Tibial nerve (tissue), 4 donors: ENCODE measurements around the gene TNIK. TPM values are rescaled to one million over a fixed set of nuclear protein-coding genes. Genes with fewer than 3 reads are reported as not detected.

Experiments
- DNase-seq, 2 donors: peaks; one replicate each; pipeline ENCODE4 v3.0.0-alpha.2; 2019; ENCODE audit warnings: low spot score in 2 of 2
- H3K27ac ChIP-seq, 4 donors: fragments of 200-600 bp; sonication (generic) in 3 of 4; one replicate each; pipeline ENCODE4 v1.5.1; 2017 to 2019; ENCODE audit warnings: mild to moderate bottlenecking in 1 of 4
- H3K27me3 ChIP-seq, 2 donors: fragments of 200-600 bp; sonication (generic) in 1 of 2; one replicate each; pipeline versions ENCODE4 v1.5.1 to v1.6.0; 2017 to 2019
- H3K36me3 ChIP-seq, 3 donors: fragments of 200-600 bp; sonication (generic); one replicate each; pipeline ENCODE4 v1.5.1; 2018 to 2019
- H3K4me1 ChIP-seq, 4 donors: fragments of 200-600 bp; sonication (generic) in 3 of 4; one replicate each; pipeline ENCODE4 v1.5.1; 2017 to 2019
- H3K4me3 ChIP-seq, 4 donors: fragments of 200-600 bp; sonication (generic) in 3 of 4; one replicate each; pipeline ENCODE4 v1.5.1; 2017 to 2019; ENCODE audit warnings: mild to moderate bottlenecking in 1 of 4, moderate library complexity in 1 of 4
- H3K9me3 ChIP-seq, 4 donors: fragments of 200-600 bp; sonication (generic) in 3 of 4; one replicate each; pipeline ENCODE4 v1.5.1; 2017 to 2019
- CTCF ChIP-seq, 5 experiments: fragments of 200-600 bp in 3 of 5; fragments of 450-650 bp in 2 of 5; sonication (generic) in 3 of 5; IDR thresholded peaks; one replicate each; pipeline ENCODE4 v1.5.1; 2016 to 2019; ENCODE audit warnings: antibody characterized with exemption in 5 of 5, mild to moderate bottlenecking in 3 of 5, moderate library complexity in 2 of 5
- EP300 ChIP-seq, 2 donors: sonication (generic); formaldehyde crosslinking; IDR thresholded peaks; one replicate each; pipeline ENCODE4 v1.6.1; 2017; ENCODE audit warnings: antibody characterized with exemption in 2 of 2, mild to moderate bottlenecking in 1 of 2
- POLR2A ChIP-seq, 2 donors: fragments of 450-650 bp; IDR thresholded peaks; one replicate each; pipeline ENCODE4 v1.6.1; 2017; ENCODE audit warnings: antibody characterized with exemption in 2 of 2, mild to moderate bottlenecking in 2 of 2, moderate library complexity in 2 of 2
- WGBS, 2 donors: methylation state at CpG; one replicate each; pipeline ENCODE4 v1.1.5; 2018; 5-methylcytosine and 5-hydroxymethylcytosine counted together
- total RNA-seq, 4 donors: library from RNA; depleted of rRNA; stranded (reverse); fragments of >200 nt; gene quantifications; one replicate each; pipeline ENCODE4 v1.1.0, GENCODE V29; 2016

TNIK gene
- total RNA-seq, 4 donors from 2014 or later, result 5.4 to 11.1 (median 7.5) TPM

- no peaks in the 10 kb centered on the region for H3K4me1 ChIP-seq
- TF ChIP-seq EP300 (IDR thresholded peaks at IDR 0.05) (no peak), CTCF (IDR thresholded peaks at IDR 0.05) (no peak), POLR2A (IDR thresholded peaks at IDR 0.05) (no peak)
- no peaks in the 10 kb centered on the region for H3K36me3 ChIP-seq
- no peaks in the 10 kb centered on the region for H3K27me3 ChIP-seq
- no peak for DNase-seq
- H3K9me3 ChIP-seq, result no peaks in the 10 kb centered on the region
- 94 to 98% methylated on average over 6 of the region's 6 CpGs for WGBS, 2 donors
- H3K27ac ChIP-seq, result no peak overlapping the region
- H3K4me3 ChIP-seq, result no peak overlapping the region
Observed at GRCh38 chr3:171410186-171410585, 50.0 kb downstream of the TNIK start.

- WGBS, 2 donors, result 79 to 82% methylated on average over 3 of the region's 3 CpGs
- TF ChIP-seq EP300 (IDR thresholded peaks at IDR 0.05) (no peak), POLR2A (IDR thresholded peaks at IDR 0.05) (no peak), CTCF (IDR thresholded peaks at IDR 0.05) (no peak)
- Histone ChIP-seq H3K9me3 (no peaks in the 10 kb centered on the region), H3K4me3 (no peak overlapping the region), H3K27me3 (no peaks in the 10 kb centered on the region), H3K4me1 (no peaks in the 10 kb centered on the region), H3K36me3 (no peaks in the 10 kb centered on the region), H3K27ac (no peak overlapping the region)
- no peak for DNase-seq
Observed at GRCh38 chr3:171407759-171408158, 52.4 kb downstream of the TNIK start.

GRCh38 chr3:171404376-171404967 is 55.7 kb downstream of the TNIK start:
- Histone ChIP-seq H3K27me3 (no peaks in the 10 kb centered on the region), H3K4me3 (no peak overlapping the region), H3K27ac (no peak overlapping the region), H3K4me1 (no peaks in the 10 kb centered on the region), H3K36me3 (no peaks in the 10 kb centered on the region), H3K9me3 (no peaks in the 10 kb centered on the region)
- no peak for DNase-seq
- TF ChIP-seq CTCF (IDR thresholded peaks at IDR 0.05) (no peak), POLR2A (IDR thresholded peaks at IDR 0.05) (no peak), EP300 (IDR thresholded peaks at IDR 0.05) (no peak)
- 35 to 42% methylated on average over 3 of the region's 3 CpGs for WGBS, 2 donors

- no peaks in the 10 kb centered on the region for H3K9me3 ChIP-seq
- H3K27me3 ChIP-seq, result no peaks in the 10 kb centered on the region
- 87 to 88% methylated on average over 3 of the region's 3 CpGs for WGBS, 2 donors
- H3K27ac ChIP-seq, result no peak overlapping the region
- no peaks in the 10 kb centered on the region for H3K4me1 ChIP-seq
- H3K36me3 ChIP-seq, result no peaks in the 10 kb centered on the region
- no peak overlapping the region for H3K4me3 ChIP-seq
- DNase-seq, result no peak
- TF ChIP-seq POLR2A (IDR thresholded peaks at IDR 0.05) (no peak), CTCF (IDR thresholded peaks at IDR 0.05) (no peak), EP300 (IDR thresholded peaks at IDR 0.05) (no peak)
Observed at GRCh38 chr3:171402281-171402680, 57.9 kb downstream of the TNIK start.

- TF ChIP-seq POLR2A (IDR thresholded peaks at IDR 0.05), result no peak
- no peak for TF ChIP-seq CTCF (IDR thresholded peaks at IDR 0.05)
- no peak for TF ChIP-seq EP300 (IDR thresholded peaks at IDR 0.05)
Observed at GRCh38 chr3:171401432-171401831, 58.8 kb downstream of the TNIK start.

More at GRCh38 chr3:171401432-171401831, 58.8 kb downstream of the TNIK start:
- DNase-seq, result no peak
- Histone ChIP-seq H3K36me3 (no peaks in the 10 kb centered on the region), H3K27ac (no peak overlapping the region), H3K27me3 (no peaks in the 10 kb centered on the region), H3K9me3 (no peaks in the 10 kb centered on the region), H3K4me3 (no peak overlapping the region), H3K4me1 (no peaks in the 10 kb centered on the region)
- WGBS, 2 donors, result 68 to 72% methylated on average over 1 of the region's 1 CpG
